ENCODE results near the gene RBL2.

GRCh38 chr16:53446090-53446489 lies 11.8 kb downstream of the RBL2 start:
- no peak for TF ChIP-seq MAX (CRISPR knock-in tag; IDR thresholded peaks at IDR 0.05)
- TF ChIP-seq FOXK1 (CRISPR knock-in tag; IDR thresholded peaks at IDR 0.05): no peak
- TF ChIP-seq ZNF138 (CRISPR knock-in tag; conservative IDR thresholded peaks at IDR 0.05): no peak
- no peak for TF ChIP-seq CTCF (IDR thresholded peaks at IDR 0.05)
- TF ChIP-seq ELF4 (CRISPR knock-in tag; IDR thresholded peaks at IDR 0.05; ENCODE audit: low read depth): no peak
- no peak for TF ChIP-seq RELA (CRISPR knock-in tag; IDR thresholded peaks at IDR 0.05; ENCODE audit: borderline replicate concordance)
- no peak for TF ChIP-seq TEAD4 (CRISPR knock-in tag; IDR thresholded peaks at IDR 0.05)
- no peak for TF ChIP-seq ATF1 (CRISPR knock-in tag; IDR thresholded peaks at IDR 0.05)
- TF ChIP-seq GTF2I (CRISPR knock-in tag; conservative IDR thresholded peaks at IDR 0.05): no peak
- TF ChIP-seq SP1 (CRISPR knock-in tag; conservative IDR thresholded peaks at IDR 0.05): no peak
- TF ChIP-seq SMAD4 (CRISPR knock-in tag; IDR thresholded peaks at IDR 0.05): no peak
